Rectal smooth muscle tissue (tissue), 1 donor: ENCODE measurements around the gene PIAS3.
A peak's percentile ranks its signal among the peaks of the same experiment; 100 is the strongest.

Source experiments
- H3K27ac ChIP-seq: one replicate; pipeline ENCODE4 v1.7.0; 2013; ENCODE audit warnings: low read depth, low read length, inconsistent platforms
- H3K27me3 ChIP-seq: one replicate; pipeline ENCODE4 v1.7.0; 2013; ENCODE audit warnings: low read length; ENCODE audit not compliant: control insufficient read depth, insufficient read depth
- H3K36me3 ChIP-seq: one replicate; pipeline ENCODE4 v1.7.0; 2013; ENCODE audit warnings: low read length; ENCODE audit not compliant: control insufficient read depth, insufficient read depth
- H3K4me1 ChIP-seq: one replicate; pipeline ENCODE4 v1.7.0; 2013; ENCODE audit warnings: low read length; ENCODE audit not compliant: control insufficient read depth, insufficient read depth
- H3K4me3 ChIP-seq: one replicate; pipeline ENCODE4 v1.7.0; 2013; ENCODE audit warnings: low read length
- H3K9ac ChIP-seq: one replicate; pipeline ENCODE4 v1.7.0; 2013; ENCODE audit warnings: low read length

The PIAS3 gene

GRCh38 chr1:145889722-145890121 lies 30.8 kb upstream of the PIAS3 start:
- Histone ChIP-seq H3K4me3 (no peak overlapping the region), H3K4me1 (peaks cover 5% of the 10 kb centered on the region), H3K27me3 (no peaks in the 10 kb centered on the region), H3K27ac (no peak overlapping the region), H3K36me3 (no peaks in the 10 kb centered on the region), H3K9ac (no peak overlapping the region)

GRCh38 chr1:145887631-145888030 lies 28.8 kb upstream of the PIAS3 start:
- Histone ChIP-seq H3K27me3 (no peaks in the 10 kb centered on the region), H3K9ac (no peak overlapping the region), H3K36me3 (no peaks in the 10 kb centered on the region), H3K4me1 (peaks cover 5% of the 10 kb centered on the region), H3K27ac (no peak overlapping the region), H3K4me3 (no peak overlapping the region)

- Histone ChIP-seq H3K4me3 (no peak overlapping the region), H3K27ac (no peak overlapping the region), H3K9ac (no peak overlapping the region), H3K27me3 (no peaks in the 10 kb centered on the region), H3K36me3 (no peaks in the 10 kb centered on the region), H3K4me1 (no peaks in the 10 kb centered on the region)
These were observed 27.9 kb upstream of the PIAS3 start for GRCh38 chr1:145886816-145887215.

- peak overlapping the region; percentile 64 for H3K4me3 ChIP-seq
- H3K27me3 ChIP-seq: no peaks in the 10 kb centered on the region
- H3K36me3 ChIP-seq: no peaks in the 10 kb centered on the region
- no peaks in the 10 kb centered on the region for H3K4me1 ChIP-seq
- no peak overlapping the region for H3K9ac ChIP-seq
- no peak overlapping the region for H3K27ac ChIP-seq
These were observed 27.5 kb upstream of the PIAS3 start for GRCh38 chr1:145886390-145886789.

- H3K9ac ChIP-seq: no peak within 1 kb of the TSS
- no peak within 1 kb of the TSS for H3K27ac ChIP-seq
- H3K4me1 ChIP-seq: no peaks in the 10 kb centered on the region
- no peaks in the 10 kb centered on the region for H3K36me3 ChIP-seq
- H3K27me3 ChIP-seq: no peaks in the 10 kb centered on the region
- H3K4me3 ChIP-seq: peak within 1 kb of the TSS; percentile 64
These were observed 26.9 kb upstream of the PIAS3 start, which contains the start of gene ANKRD35 for GRCh38 chr1:145885738-145886287. TSS of gene ANKRD35 (minus strand) at chr1:145885866. CDS start at chr1:145885758, 108 bp downstream.

- Histone ChIP-seq H3K4me3 (no peak overlapping the region), H3K4me1 (no peaks in the 10 kb centered on the region), H3K27ac (no peak overlapping the region), H3K9ac (no peak overlapping the region), H3K27me3 (no peaks in the 10 kb centered on the region), H3K36me3 (no peaks in the 10 kb centered on the region)
These were observed 25.8 kb upstream of the PIAS3 start for GRCh38 chr1:145884675-145885074.

- Histone ChIP-seq H3K4me1 (no peaks in the 10 kb centered on the region), H3K4me3 (no peak overlapping the region), H3K27me3 (no peaks in the 10 kb centered on the region), H3K27ac (no peak overlapping the region), H3K9ac (no peak overlapping the region), H3K36me3 (no peaks in the 10 kb centered on the region)
These were observed 20.9 kb upstream of the PIAS3 start for GRCh38 chr1:145879775-145880174.

GRCh38 chr1:145878724-145879123 lies 19.8 kb upstream of the PIAS3 start:
- H3K27ac ChIP-seq: no peak overlapping the region

GRCh38 chr1:145877923-145878486 lies 19.1 kb upstream of the PIAS3 start:
- Histone ChIP-seq H3K9ac (no peak overlapping the region), H3K27me3 (no peaks in the 10 kb centered on the region), H3K4me1 (no peaks in the 10 kb centered on the region), H3K36me3 (no peaks in the 10 kb centered on the region), H3K27ac (no peak overlapping the region), H3K4me3 (no peak overlapping the region)

More at GRCh38 chr1:145878724-145879123, 19.8 kb upstream of the PIAS3 start:
- Histone ChIP-seq H3K4me1 (no peaks in the 10 kb centered on the region), H3K27me3 (no peaks in the 10 kb centered on the region), H3K9ac (no peak overlapping the region), H3K36me3 (no peaks in the 10 kb centered on the region), H3K4me3 (no peak overlapping the region)

- H3K9ac ChIP-seq: no peak overlapping the region
- H3K4me3 ChIP-seq: no peak overlapping the region
- no peaks in the 10 kb centered on the region for H3K27me3 ChIP-seq
- no peaks in the 10 kb centered on the region for H3K36me3 ChIP-seq
- H3K4me1 ChIP-seq: peaks cover 4% of the 10 kb centered on the region
- H3K27ac ChIP-seq: no peak overlapping the region
These were observed 15.8 kb upstream of the PIAS3 start for GRCh38 chr1:145874646-145875045.

GRCh38 chr1:145871994-145872924 lies 13.4 kb upstream of the PIAS3 start:
- H3K4me1 ChIP-seq: peaks cover 4% of the 10 kb centered on the region

GRCh38 chr1:145868232-145868631 lies 9.4 kb upstream of the PIAS3 start:
- no peaks in the 10 kb centered on the region for H3K36me3 ChIP-seq
- no peak overlapping the region for H3K4me3 ChIP-seq
- no peak overlapping the region for H3K9ac ChIP-seq
- H3K4me1 ChIP-seq: peaks cover 4% of the 10 kb centered on the region
- H3K27me3 ChIP-seq: no peaks in the 10 kb centered on the region
- H3K27ac ChIP-seq: no peak overlapping the region

More at GRCh38 chr1:145871994-145872924, 13.4 kb upstream of the PIAS3 start:
- Histone ChIP-seq H3K4me3 (peak overlapping the region; percentile 51), H3K36me3 (no peaks in the 10 kb centered on the region), H3K27ac (peak overlapping the region; percentile 83), H3K27me3 (no peaks in the 10 kb centered on the region), H3K9ac (peak overlapping the region; percentile 1)
